ENCODE measurements around the gene INHBB. TPM values are rescaled to one million over a fixed set of nuclear protein-coding genes. Genes with fewer than 3 reads are reported as not detected.

Gene INHBB
- total RNA-seq, 1 donor from 2014 or later: 0.34 TPM

DNA sequence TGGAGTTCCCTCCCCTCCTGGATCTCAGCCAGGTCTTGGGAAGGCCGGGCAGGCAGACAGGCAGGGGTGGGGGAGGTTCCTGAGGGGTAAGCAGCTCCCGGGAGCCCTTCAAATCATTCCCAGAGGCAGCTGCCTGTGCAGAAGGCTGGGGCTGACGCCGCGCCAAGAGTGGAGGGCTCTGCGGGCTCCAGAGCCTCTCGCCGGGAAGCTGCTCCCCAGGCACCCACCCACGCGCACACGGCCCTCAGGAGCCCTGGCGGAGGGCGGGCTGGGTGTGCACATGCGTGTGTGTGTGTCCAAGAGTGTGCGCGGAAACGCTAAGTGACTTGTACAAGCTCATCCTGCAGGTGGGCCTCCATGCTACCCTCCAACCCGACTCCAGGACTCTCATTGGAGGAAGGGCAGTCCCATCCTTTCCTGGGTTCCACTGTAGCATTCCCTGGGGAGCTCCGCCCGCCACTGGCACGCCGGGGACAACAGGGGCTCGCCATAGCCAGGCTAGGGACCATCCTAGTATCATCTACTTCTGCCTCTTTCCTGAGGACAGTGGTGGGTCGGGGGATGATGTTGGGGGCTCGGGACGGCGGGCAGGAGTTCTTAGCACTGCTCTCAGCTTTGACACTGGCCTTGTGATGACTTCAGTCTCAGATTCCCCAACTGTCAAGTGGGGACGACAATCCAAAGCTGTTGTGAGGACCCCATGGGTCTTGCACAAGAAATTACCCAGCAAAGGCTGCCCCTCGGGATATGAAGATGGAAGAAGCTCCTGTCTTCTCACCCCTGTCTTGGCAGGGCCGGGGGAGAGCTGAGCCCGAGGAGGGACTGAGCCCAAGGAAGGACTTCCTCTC lies 50.3 kb downstream of the INHBB start:
- Mint-ChIP-seq H3K27ac (ENCODE audit: unreplicated experiment) (no peak overlapping the region), H3K9me3 (ENCODE audit: unreplicated experiment) (peaks cover 8% of the 10 kb centered on the region), H3K36me3 (ENCODE audit: unreplicated experiment) (no peaks in the 10 kb centered on the region), H3K4me3 (ENCODE audit: unreplicated experiment) (no peak overlapping the region), H3K4me1 (ENCODE audit: low read depth, unreplicated experiment) (peaks cover 6% of the 10 kb centered on the region), H3K27me3 (ENCODE audit: unreplicated experiment) (peaks cover 5% of the 10 kb centered on the region)
- no peak for DNase-seq
- TF ChIP-seq, protein P1, sequence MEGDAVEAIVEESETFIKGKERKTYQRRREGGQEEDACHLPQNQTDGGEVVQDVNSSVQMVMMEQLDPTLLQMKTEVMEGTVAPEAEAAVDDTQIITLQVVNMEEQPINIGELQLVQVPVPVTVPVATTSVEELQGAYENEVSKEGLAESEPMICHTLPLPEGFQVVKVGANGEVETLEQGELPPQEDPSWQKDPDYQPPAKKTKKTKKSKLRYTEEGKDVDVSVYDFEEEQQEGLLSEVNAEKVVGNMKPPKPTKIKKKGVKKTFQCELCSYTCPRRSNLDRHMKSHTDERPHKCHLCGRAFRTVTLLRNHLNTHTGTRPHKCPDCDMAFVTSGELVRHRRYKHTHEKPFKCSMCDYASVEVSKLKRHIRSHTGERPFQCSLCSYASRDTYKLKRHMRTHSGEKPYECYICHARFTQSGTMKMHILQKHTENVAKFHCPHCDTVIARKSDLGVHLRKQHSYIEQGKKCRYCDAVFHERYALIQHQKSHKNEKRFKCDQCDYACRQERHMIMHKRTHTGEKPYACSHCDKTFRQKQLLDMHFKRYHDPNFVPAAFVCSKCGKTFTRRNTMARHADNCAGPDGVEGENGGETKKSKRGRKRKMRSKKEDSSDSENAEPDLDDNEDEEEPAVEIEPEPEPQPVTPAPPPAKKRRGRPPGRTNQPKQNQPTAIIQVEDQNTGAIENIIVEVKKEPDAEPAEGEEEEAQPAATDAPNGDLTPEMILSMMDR (IDR thresholded peaks at IDR 0.05; ENCODE audit: partially characterized antibody, unreplicated experiment): no peak

DNA sequence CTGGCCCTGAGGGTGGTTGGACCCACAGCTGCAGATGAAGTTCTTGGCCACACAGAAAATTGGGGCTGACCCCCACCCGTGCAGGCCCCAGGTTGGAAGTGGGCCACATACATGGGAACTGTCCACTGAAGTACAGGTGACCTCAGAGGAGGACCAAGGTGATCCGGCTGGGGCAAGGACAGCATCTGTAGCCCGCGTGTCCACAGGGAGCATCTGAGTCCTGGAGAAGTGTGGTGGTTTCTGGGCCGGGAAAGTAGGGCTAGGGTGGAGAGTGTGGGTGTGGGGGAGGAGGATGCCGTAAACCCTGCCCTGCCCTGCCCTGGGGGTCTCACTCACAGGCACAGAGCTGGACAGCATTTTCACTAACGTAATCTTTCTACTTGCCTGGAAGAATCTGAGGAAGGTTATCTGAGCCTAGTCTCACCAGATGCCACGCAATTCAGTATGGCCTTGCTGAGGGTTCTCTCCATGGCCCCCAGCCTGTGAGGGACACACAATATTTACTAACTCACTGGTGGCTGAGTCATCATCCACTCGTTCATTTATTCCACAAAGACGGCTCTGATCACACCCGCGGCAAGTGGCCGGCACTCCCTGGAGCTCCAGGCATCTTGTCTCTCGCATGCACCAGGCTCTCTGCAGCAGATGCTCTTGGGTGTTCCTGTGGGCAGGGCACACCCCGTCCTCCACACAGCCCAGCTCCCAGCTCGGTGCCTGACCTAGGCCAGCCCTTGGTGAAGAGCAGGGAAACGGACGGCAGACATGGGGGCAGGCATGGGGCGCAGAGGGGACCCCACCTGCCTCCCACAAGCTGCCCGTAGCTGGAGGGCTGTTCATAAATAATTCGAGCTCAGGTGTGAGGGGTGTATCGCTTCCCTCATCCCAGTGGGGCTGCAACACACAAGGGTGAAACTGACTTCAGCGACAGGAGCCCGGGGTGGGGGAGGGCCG lies 51.2 kb downstream of the INHBB start:
- Mint-ChIP-seq H3K36me3 (ENCODE audit: unreplicated experiment) (no peaks in the 10 kb centered on the region), H3K4me3 (ENCODE audit: unreplicated experiment) (no peak overlapping the region), H3K27ac (ENCODE audit: unreplicated experiment) (no peak overlapping the region), H3K4me1 (ENCODE audit: low read depth, unreplicated experiment) (peaks cover 6% of the 10 kb centered on the region), H3K27me3 (ENCODE audit: unreplicated experiment) (peaks cover 9% of the 10 kb centered on the region), H3K9me3 (ENCODE audit: unreplicated experiment) (peaks cover 8% of the 10 kb centered on the region)
- TF ChIP-seq, protein P1 (IDR thresholded peaks at IDR 0.05; ENCODE audit: partially characterized antibody, unreplicated experiment): no peak
- DNase-seq: no peak

DNA sequence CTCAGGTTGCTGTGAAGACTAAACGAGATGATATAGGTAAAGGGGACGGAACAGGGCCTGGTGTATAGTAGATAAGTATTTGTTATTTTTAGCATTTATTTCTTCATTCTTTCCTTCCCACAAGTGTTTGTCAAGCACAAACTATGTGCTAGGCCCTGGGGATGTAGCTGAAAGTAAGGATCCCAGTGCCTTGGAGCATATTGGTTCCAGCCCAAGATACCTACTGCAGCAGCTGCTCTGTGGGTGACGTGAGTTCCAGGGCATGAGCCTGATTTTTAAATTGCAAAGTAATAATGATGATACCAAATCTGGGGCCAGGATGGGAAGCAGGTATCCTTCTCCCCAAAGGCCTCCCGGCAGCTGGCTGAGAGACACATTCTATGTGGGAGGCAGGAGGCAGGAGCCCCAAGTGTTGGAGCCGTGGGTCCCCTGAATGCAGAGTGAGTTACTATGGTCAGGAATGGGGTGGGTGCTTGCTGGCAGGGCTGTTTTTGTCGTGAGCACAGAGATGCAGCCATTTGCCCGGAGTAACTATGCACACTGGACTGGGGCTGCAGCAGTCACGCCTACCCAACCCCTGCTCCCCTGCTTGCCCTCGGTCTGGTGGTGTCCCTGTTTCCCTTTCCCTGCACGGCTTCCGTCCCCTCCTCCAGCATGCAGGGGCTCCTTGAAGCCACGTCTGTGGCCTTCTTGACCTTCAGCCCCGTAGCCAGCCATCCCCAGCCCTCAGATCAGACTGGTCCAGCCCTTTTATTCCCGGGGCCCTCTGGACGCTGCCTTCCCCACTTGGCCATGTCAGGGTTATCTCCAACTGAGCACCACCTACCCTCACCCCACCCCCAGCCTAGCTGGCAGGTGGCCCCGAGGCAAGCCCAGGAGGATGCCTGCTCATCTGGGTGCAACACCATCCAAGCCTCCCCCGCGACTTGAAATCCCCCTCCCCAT lies 52.4 kb downstream of the INHBB start:
- no peak overlapping the region for H3K27ac Mint-ChIP-seq (ENCODE audit: unreplicated experiment)
- TF ChIP-seq, protein P1 (IDR thresholded peaks at IDR 0.05; ENCODE audit: partially characterized antibody, unreplicated experiment): no peak
- peaks cover 8% of the 10 kb centered on the region for H3K9me3 Mint-ChIP-seq (ENCODE audit: unreplicated experiment)

DNA sequence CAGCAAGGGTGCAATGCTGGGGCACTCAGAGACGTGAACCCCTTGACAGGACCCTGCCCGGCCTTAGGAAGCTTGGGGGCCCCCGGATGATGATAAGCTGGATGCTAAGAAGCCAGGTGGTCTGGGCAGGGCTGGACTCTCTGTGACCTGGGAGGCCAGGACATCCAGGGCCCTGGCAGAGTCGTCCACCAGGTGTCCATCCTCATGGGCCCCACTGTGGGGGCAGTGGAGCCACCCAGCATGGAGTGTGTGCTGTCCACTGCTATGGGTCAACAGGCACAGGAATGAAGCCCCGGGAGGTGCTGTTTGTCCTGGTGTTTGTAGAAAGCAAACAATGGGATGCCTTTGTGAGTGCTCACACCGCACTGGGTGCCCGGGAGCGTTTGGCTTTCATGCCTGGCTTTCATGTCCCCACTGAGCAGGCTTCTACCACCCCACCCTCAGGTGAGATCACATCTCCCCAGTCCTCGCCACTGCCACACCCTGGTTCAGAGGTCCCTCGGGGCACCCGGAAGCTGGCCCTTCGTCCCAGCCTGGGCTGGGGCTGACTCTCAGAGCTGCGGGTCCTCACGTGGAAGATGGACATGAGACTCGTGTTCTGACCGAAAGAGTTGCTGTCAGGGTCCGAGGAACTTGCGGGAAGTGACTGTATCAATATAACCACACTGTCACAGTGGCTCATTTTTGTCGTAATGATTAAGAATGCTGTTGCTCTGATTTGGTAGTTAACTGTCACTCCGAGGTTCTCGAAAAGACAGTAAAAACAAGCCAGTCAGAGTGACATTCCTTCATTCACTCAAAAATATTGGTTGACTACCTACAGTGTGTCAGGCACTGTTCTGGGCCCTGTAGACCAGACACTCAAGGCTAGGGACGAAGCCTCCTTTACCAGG lies 53.3 kb downstream of the INHBB start:
- no peak overlapping the region for H3K4me3 Mint-ChIP-seq (ENCODE audit: unreplicated experiment)
- H3K27me3 Mint-ChIP-seq (ENCODE audit: unreplicated experiment): peaks cover 8% of the 10 kb centered on the region
- H3K4me1 Mint-ChIP-seq (ENCODE audit: low read depth, unreplicated experiment): peaks cover 6% of the 10 kb centered on the region
- no peak for DNase-seq
- TF ChIP-seq, protein P1 (IDR thresholded peaks at IDR 0.05; ENCODE audit: partially characterized antibody, unreplicated experiment): no peak
- H3K36me3 Mint-ChIP-seq (ENCODE audit: unreplicated experiment): no peaks in the 10 kb centered on the region
- peaks cover 8% of the 10 kb centered on the region for H3K9me3 Mint-ChIP-seq (ENCODE audit: unreplicated experiment)
- H3K27ac Mint-ChIP-seq (ENCODE audit: unreplicated experiment): no peak overlapping the region

More for the DNA sequence above, 52.4 kb downstream of the INHBB start:
- H3K4me1 Mint-ChIP-seq (ENCODE audit: low read depth, unreplicated experiment): peaks cover 6% of the 10 kb centered on the region
- no peak for DNase-seq
- peaks cover 11% of the 10 kb centered on the region for H3K27me3 Mint-ChIP-seq (ENCODE audit: unreplicated experiment)
- no peak overlapping the region for H3K4me3 Mint-ChIP-seq (ENCODE audit: unreplicated experiment)
- no peaks in the 10 kb centered on the region for H3K36me3 Mint-ChIP-seq (ENCODE audit: unreplicated experiment)

Data from glutamatergic neuron (in vitro differentiated cells).